GM18907 (cell line): Measurements from ENCODE around the gene EGR1.

ENCODE experiments used
- ATAC-seq: cut with Tn5 transposase; IDR thresholded peaks from one replicate; pipeline ENCODE4 v1.9.1; 2021; ENCODE audit warnings: mild to moderate bottlenecking, moderate library complexity; ENCODE audit not compliant: unreplicated experiment

Gene EGR1

DNA sequence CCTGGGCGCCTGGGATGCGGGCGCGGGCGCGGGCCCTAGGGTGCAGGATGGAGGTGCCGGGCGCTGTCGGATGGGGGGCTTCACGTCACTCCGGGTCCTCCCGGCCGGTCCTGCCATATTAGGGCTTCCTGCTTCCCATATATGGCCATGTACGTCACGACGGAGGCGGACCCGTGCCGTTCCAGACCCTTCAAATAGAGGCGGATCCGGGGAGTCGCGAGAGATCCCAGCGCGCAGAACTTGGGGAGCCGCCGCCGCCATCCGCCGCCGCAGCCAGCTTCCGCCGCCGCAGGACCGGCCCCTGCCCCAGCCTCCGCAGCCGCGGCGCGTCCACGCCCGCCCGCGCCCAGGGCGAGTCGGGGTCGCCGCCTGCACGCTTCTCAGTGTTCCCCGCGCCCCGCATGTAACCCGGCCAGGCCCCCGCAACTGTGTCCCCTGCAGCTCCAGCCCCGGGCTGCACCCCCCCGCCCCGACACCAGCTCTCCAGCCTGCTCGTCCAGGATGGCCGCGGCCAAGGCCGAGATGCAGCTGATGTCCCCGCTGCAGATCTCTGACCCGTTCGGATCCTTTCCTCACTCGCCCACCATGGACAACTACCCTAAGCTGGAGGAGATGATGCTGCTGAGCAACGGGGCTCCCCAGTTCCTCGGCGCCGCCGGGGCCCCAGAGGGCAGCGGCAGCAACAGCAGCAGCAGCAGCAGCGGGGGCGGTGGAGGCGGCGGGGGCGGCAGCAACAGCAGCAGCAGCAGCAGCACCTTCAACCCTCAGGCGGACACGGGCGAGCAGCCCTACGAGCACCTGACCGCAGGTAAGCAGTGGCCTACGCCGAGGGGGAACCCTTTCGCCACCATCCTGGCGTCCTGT, at the start of gene EGR1:
EGR1 (plus strand) TSS at position 219 of the 864 bp plus-strand sequence; CDS start at position 502, 283 bp downstream.
- ATAC-seq: peak; percentile 68

DNA sequence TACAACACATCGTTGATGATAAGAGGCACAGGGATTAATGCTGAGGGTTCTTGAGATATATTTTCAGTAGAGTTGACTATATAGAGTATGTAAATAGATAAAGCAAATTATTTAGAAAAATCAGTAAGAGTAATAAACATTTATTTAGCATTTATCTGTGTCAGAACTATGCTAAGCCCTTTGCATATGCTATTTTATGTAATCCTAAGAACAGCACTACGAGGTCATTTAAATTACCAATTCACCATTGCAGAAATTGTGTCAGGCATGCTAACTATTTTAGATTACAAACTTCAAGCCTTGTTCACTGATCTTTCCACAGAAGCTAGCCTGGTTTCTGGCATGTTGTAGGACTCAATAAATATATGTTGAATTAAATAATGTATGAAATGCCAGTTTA, 46.8 kb upstream of the EGR1 start:
- ATAC-seq: no peak

DNA sequence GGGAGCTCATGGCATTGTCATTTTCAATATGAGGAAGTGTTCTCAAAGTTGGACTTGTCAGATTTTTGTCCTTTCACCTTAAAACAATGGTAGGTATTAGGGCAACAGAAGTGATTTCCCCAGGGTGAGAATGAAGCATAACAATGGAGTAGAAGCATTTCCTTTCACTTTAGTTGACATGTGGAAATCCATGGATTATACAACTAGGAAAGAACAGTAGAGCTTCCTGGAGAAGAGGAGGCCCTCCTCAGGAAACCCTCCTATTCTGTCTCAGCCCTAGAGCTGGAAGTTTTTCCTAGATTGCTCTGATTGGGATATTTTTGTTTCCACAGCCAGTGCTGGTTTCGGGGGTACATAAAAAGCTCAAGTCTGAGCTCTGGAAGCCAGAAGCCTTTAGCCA, 40.2 kb upstream of the EGR1 start:
- no peak for ATAC-seq

DNA sequence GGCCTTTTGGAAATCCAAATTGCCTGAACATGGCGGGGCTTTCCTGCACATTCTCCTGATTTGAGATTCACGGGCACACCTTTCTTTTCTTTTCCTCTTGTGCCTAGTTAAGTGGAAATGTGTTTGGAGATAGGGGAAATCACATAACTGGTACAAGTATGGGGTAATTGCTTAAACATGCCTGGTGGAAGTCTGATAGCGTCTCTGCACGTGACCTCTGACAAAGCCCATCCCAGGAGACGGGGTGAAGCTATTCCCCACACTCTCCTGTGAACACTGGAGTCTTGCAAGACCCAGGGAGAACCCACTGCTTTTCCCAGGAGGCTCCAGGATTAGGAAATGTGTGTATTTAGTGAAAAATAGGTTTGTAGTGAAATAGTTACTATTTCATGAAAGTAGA, 29.3 kb upstream of the EGR1 start:
- no peak for ATAC-seq

DNA sequence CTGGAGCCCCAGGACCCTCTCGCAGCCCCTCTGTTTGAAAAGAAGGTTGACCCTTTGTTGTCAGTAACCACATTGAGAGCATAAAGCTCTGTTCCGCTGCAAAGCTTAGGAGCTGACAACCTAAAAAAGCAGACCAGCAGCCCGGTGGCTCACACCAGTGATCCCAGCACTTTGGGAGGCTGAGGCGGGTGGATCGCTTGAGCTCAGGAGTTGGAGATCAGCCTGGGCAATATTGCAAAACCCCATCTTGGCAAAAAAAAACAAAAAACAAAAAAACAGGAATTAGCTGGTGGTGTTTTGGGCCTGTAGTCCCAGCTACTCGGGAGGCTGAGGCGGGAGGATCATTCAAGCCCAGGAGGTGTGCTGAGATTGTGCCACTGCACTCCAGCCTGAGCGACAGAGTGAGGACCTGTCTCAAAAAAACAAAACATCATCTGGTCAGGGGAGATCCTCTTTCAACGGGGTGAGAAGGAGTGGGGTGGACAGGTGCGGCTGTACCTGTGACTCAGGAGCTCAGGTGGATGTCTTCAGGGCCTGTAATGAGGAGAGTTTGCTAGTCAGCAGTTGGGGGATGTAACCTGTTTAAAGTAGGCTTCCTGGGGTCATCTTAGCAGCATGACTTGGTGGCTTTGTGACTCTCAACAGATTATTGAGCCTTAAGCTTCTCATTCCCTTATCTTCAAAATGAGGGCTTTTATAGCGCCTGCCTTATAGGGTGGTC, 27.1 kb upstream of the EGR1 start:
- no peak for ATAC-seq

DNA sequence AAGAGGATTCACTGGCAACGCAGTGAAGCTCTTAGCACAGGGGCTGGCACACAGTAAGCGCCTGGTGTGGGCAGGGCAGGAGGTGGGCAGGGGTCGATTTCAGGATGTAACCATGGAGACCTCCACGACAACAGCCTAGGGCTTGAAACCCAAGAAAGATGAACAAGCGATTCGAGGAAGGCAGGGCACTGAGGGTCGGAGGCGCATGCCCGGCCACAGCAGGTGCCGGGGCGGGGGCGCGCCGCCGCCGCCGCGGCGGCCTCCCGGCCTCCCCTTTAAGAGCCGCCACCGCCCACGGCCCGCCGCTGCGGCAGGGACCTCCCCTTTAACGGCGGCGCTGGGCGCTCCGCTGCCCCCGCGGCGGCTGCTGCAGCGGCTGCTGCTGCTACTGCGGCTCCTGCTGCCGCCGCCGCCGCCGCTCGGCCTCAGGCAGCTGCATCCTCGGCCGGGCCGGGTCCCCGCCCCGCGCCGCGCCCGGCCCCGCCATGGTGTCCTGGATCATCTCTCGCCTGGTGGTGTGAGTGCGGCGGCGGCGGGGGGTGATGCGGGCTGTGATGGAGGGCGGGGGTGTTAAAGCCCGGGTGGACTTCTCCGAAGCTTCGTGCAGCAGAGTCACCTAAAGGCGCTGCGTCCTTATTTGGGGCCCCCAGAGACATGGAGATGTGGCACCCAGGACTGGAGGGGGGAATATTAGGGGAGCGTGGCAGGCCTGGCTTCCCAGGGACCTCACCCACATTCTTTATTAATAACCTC, 26.4 kb upstream of the EGR1 start, which contains the start of gene REEP2:
REEP2 (plus strand) TSS at position 334 of the 753 bp plus-strand sequence; CDS start at position 486, 152 bp downstream.
- peak; percentile 62 for ATAC-seq

DNA sequence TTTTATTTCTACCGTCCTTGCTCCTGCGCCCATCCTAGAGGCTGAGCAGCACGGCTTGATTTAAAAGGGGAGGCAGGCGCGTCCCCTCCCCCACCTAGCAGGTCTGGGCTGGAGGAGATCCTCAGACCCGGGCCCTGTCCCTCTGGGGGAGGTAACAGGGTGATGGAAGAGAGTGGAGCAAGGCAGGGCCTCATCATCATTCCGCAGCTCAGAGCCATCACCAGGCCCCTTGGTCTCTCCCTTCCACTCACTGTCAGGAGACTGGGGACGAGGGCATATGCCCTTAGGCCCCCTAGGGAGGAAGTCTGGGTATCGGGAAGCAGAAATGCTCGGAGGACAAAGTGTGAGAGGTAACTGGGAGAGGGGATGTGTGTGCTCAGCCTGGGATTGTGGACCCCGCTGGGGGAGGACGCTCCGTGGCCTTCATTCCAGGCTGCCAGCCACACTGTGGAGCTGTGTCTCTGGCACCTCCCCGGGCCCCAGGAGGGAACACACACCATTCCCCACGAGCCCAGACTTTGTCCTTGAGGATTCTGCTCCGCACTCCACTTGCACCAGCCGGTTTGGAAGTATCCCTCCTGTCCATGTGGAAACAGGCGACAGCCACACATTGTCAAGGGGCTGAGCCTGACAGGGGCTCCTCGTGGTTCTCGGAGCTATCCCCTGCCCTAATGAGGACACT, 25.7 kb upstream of the EGR1 start:
- no peak for ATAC-seq

DNA sequence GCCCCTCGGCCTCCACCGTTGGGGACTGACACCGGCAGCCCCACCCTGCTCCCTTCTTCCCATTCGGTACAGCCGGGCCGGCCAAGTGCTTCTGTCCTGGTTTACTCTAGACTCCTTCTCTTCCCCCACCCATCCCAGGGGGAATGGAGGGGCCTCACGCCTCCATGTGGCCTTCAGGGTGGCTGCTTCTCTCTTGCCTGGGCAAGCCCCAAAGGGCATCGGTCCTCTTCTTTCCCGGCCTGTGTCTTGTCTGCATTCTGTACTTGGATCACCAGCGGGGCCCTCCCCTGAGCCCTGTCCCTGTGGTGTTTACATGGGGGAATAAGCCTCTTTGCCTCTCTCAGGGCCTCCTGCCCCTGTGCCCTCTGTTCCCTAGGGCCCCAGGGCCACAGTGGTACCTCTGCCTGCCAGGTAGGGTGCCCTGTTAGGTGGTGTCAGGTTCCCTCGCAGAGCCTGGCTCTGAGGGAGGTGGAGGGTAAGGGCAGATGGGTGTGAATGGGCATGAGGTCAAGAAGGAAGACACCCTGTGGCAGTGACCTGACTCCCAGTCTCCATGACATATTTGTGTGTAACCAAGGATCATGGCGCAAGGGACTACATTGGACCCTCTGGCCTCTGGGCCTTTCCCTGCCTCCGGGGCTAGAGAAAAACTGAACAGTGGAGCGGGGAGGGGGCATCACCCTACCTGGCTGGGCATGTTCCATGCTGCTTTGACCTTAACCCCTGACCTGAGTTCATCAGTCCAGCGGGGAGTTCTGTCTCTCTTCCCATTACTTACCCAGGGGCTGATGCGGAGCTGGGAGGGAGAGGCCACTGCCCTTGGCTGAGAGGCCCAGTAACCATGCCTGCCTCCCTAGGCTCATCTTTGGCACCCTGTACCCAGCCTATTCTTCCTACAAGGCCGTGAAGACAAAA, 24.9 kb upstream of the EGR1 start:
- ATAC-seq: no peak

DNA sequence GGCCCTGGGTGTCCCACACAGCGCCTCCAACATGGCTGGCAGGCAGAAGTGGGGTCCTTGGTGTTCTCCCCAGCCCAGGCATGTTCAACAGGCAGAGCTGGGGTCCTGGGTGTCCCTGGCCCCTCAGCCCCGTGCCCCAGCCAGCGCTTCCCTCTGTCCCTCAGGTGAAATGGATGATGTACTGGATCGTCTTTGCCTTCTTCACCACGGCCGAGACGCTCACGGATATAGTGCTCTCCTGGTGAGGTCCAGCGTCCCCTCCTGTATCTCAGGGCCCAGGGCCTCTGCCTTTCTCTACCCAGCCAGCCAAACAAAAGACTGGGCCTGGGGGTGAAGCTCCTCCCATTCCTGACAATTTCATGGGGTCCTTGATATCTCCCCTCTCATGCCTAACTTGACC, 24.1 kb upstream of the EGR1 start:
- ATAC-seq: no peak

DNA sequence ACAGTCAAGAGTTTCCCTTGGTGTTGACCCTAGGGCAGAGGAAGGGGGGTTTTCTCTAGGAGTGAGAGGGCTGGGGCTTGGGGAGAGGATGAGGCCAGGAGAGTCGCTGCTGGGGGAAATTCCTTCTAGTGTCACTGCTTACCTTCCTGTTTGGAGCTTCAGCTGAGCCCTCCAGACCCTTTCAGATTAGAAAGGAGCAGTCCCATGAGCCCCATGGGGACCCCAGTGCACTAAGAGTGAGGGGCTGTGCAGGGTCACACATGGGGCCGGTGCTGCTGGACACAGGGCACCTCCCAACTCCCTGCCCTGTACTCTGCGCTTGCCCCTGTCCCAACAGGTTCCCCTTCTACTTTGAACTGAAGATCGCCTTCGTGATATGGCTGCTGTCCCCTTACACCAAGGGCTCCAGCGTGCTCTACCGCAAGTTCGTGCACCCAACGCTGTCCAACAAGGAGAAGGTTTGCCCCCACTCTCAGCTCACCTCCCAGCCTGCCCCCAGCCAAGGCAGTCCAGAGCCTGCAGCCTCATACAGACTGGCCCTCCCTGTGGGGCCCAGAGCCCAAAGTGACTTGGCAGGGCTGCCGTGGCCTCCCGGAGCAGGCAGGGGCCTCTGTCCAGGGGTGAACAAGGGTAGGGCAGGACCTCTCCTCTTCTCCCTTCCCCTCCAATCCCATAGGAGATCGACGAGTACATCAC, 21.1 kb upstream of the EGR1 start:
- ATAC-seq: no peak

DNA sequence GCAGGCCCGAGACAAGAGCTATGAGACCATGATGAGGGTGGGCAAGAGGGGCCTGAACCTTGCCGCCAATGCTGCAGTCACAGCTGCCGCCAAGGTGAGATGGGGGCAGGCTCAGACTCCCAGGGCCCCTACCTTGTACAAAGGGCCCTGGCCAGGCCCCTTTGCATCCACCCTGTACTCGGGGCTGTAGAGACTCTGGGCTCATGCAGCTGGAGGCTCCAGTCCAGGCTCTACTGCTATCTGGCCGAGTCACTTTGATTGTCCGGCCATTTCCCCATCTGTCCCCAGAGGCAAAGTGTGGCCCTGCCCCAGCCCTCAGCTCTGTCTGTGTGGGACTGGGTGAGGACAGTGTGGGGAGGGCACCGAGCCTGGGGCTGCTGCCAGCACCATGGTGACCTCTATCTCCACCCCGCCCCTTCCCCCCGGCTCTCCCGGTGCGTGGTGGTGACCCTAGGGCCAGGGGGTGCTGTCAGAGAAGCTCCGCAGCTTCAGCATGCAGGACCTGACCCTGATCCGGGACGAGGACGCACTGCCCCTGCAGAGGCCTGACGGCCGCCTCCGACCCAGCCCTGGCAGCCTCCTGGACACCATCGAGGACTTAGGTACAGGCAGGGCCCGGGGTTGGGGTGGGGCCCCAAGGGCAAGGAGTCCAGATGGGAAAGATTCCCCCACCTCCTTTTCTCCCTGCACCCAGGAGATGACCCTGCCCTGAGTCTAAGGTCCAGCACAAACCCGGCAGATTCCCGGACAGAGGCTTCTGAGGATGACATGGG, 20.3 kb upstream of the EGR1 start:
- no peak for ATAC-seq

DNA sequence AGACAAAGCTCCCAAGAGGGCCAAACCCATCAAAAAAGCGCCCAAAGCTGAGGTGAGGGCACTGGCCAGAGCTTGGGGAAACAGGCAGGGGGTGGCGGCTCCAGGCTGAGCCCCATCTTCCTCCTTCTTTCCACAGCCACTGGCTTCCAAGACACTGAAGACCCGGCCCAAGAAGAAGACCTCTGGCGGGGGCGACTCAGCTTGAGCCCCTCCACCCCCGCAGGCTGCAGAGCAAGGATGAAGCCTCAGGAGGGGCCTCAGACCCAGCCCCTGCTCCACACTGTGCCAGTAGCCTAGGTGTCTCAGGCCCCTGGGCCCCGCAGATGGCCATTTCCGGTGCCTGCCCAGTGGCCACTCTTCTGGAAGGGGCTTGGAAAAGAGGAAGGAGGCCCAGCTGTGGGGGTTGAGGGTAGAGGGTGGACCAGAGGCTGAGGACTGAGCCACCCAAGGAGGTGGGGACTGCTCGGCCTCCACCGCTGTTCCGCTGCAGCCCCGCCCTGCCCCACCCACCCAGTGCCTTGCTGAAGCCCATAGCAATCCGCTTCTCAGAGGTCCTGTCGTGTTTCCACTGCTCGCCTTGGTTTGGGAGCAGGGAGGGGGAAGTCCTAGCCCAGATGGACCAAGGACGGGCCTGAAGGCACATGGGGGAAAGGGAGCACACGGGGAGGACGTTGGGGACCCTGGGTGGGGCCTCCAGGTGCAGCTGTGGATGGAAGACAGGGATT, 19.6 kb upstream of the EGR1 start:
- no peak for ATAC-seq

DNA sequence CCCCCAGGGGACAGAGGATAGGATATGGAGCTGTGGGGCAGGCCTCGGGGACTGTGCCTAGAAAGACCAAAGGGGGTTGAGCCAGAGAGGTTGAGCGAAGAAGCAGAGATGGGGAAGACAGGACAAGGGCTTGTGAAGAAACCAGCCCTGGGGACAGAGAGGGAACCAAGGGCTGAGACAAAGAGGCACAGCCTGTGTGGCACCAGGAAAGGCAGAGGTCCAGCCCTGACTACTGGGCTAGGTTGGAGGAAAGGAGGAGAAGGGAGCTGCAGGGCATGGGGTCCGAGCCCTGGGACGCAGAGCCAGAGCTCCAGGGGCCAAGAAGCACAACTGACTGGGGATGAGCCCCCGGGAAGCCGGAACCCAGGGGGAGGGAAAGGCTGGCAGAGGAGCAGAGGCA, 17.2 kb upstream of the EGR1 start:
- no peak for ATAC-seq

DNA sequence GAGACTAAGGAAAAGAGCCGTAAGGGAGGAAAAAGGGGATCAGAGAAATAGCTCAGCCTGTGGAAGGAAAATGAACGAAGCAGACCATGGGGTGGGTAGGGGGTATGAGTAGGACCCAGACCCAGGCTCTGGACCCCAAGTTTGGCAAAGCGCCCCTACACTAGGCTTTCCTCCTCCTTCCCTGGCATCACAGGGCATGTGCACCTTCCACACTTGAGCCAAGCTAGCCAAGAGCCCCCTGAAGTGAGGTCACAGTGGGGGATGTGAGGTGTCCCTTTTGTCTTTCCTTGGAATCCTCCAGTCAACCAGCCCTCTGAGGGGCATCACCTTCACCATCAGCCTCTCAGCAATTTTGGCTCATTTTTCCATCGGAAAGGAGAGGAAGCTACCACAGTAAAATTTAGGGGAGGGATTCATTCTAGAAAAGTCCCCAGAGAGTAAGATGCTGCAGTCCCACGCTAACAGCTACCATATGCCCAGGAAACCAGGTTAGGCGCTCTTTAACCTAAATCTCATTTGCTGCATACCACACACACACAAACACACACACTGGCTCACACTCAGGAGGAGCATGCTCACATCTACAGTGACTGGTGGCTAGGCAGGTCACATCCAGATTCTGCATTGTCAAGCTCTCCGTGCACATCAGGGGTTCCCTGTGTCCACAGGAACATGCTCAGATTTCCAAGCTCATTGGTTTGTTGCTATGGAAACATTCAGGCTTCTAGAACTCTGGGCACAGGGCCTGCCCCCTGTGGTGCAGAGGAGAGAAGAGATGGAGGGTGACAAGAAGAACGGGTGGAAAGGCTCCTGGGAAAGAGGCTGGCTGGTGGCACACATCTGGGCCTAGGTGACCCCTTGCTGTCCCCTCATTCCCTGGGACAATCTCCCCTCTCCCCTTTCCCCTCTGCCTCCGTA, 16.5 kb upstream of the EGR1 start:
- no peak for ATAC-seq

DNA sequence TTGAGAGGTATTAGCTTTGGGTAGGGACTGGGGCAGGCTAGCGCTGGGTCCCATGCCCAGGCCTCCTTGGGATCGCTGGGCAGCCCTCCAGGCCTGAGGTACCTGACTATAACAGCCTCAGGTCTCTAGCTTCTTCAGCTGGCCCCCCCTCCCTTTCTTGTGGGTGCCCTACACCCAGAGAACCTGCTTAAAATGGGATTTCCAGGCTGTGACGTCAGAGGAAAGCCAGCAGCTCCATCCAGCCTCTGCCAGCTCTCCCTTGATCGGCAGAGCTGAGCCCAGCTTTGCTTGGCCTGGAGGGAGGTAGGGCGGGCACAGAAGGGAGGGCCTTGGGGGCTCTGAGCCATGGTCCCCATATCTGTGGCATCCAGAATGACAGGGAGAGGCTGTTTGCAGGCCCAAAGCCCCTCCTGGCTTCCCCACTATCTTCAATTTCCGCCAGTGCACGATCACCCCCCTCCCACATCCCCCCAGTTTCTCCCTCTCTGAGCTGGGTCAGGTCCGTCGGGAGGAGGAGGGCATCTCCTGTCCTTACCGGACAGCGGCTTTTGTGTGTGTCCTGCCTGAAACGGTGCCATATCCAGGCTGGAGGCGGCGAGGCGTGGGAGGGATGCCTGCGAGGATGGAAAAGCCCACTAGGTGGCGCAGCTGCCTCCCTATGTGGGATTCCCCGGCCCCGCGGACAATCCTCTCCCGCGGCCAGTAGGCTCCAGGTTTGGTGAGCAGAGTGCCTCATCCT, 15.6 kb upstream of the EGR1 start:
- ATAC-seq: peak; percentile 69

DNA sequence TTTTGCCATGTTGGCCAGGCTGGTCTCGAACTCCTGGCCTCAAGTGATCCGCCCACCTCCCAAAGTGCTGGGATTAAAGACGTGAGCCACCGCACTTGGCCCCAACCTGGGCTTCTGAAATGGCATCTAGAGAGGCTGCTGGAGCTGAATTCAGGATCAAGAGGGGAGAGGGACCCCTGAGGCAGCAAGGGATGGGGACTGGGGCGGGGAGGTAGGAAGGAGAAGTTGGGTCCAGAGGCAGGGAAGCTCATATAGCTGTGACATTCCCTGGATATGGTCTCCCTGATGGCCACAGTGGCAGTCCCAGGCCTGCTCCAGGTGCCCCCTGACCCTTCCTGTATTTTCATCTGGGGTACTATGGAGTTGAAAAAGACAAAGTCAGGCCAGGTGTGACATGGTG, 14.3 kb upstream of the EGR1 start:
- ATAC-seq: no peak
